Nephron (organoid): Measurements from ENCODE around the gene SLC3A2.

Source experiments
- H3K27ac Mint-ChIP-seq, 3 experiments: 2 replicates each; pipeline ENCODE4 v1.8.0; 2020; ENCODE audit warnings: mixed read lengths in 3 of 3, mild to moderate bottlenecking in 2 of 3, moderate library complexity in 1 of 3
- H3K27me3 Mint-ChIP-seq: 2 replicates; pipeline ENCODE4 v1.8.0; 2021; ENCODE audit warnings: low read depth, mild to moderate bottlenecking, moderate library complexity, mixed read lengths
- H3K36me3 Mint-ChIP-seq: 2 replicates; pipeline ENCODE4 v1.8.0; 2020; ENCODE audit warnings: low read depth, mixed read lengths
- H3K4me1 Mint-ChIP-seq: 2 replicates; pipeline ENCODE4 v1.8.0; 2020; ENCODE audit warnings: mixed read lengths
- H3K4me3 Mint-ChIP-seq, 3 experiments: 2 replicates each; pipeline ENCODE4 v1.8.0; 2020; ENCODE audit warnings: mild to moderate bottlenecking in 3 of 3, mixed read lengths in 3 of 3, moderate library complexity in 2 of 3
- H3K9me3 Mint-ChIP-seq: 2 replicates; pipeline ENCODE4 v1.8.0; 2020; ENCODE audit warnings: mixed read lengths
- CTCF ChIP-seq, 3 experiments: fragments of 200-600 bp; sonication (generic); IDR thresholded peaks; one replicate each; pipeline ENCODE4 v1.5.0; 2021; ENCODE audit warnings: antibody characterized with exemption in 3 of 3; ENCODE audit not compliant: unreplicated experiment in 3 of 3

The SLC3A2 gene

GRCh38 chr11:62879235-62879978 is 1.3 kb upstream of the SLC3A2 start:
- Mint-ChIP-seq H3K4me1 (peaks cover 44% of the 10 kb centered on the region), H3K27me3 (no peaks in the 10 kb centered on the region), H3K9me3 (no peaks in the 10 kb centered on the region), H3K36me3 (peaks cover 40% of the 10 kb centered on the region), H3K4me3 (peak overlapping the region; percentile 99 to 100 (median 100)), H3K27ac (peak overlapping the region; percentile 99 to 100 (median 99))
- TF ChIP-seq CTCF (IDR thresholded peaks at IDR 0.05; ENCODE audit: unreplicated experiment in 3 of 3): no peak

- no peak for TF ChIP-seq CTCF (IDR thresholded peaks at IDR 0.05; ENCODE audit: unreplicated experiment in 3 of 3)
- H3K36me3 Mint-ChIP-seq: peaks cover 46% of the 10 kb centered on the region
- peak overlapping the region; percentile 99 to 100 (median 100) for H3K4me3 Mint-ChIP-seq
- H3K27me3 Mint-ChIP-seq: no peaks in the 10 kb centered on the region
- H3K27ac Mint-ChIP-seq: peak overlapping the region; percentile 99 to 100 (median 99)
- H3K9me3 Mint-ChIP-seq: no peaks in the 10 kb centered on the region
- peaks cover 49% of the 10 kb centered on the region for H3K4me1 Mint-ChIP-seq
These were observed 379 bp upstream of the SLC3A2 start for GRCh38 chr11:62880231-62880802.

- Mint-ChIP-seq H3K27ac (peak overlapping the region; percentile 99 to 100 (median 99)), H3K4me1 (peaks cover 52% of the 10 kb centered on the region), H3K27me3 (no peaks in the 10 kb centered on the region), H3K4me3 (peak overlapping the region; percentile 99 to 100 (median 100)), H3K9me3 (no peaks in the 10 kb centered on the region), H3K36me3 (peaks cover 53% of the 10 kb centered on the region)
- peak in 1 of 3 experiments; percentile 5 for TF ChIP-seq CTCF (IDR thresholded peaks at IDR 0.05; ENCODE audit: unreplicated experiment in 3 of 3)
These were observed 1.1 kb downstream of the SLC3A2 start for GRCh38 chr11:62881579-62882430.

- TF ChIP-seq CTCF (IDR thresholded peaks at IDR 0.05; ENCODE audit: unreplicated experiment in 3 of 3): no peak
- Mint-ChIP-seq H3K9me3 (no peaks in the 10 kb centered on the region), H3K4me1 (peaks cover 52% of the 10 kb centered on the region), H3K27ac (peak overlapping the region; percentile 99 to 100 (median 99)), H3K36me3 (peaks cover 53% of the 10 kb centered on the region), H3K4me3 (peak overlapping the region; percentile 99 to 100 (median 100)), H3K27me3 (no peaks in the 10 kb centered on the region)
These were observed 1.7 kb downstream of the SLC3A2 start for GRCh38 chr11:62882431-62882749.

GRCh38 chr11:62882788-62883501 is 2.2 kb downstream of the SLC3A2 start:
- peaks cover 52% of the 10 kb centered on the region for H3K4me1 Mint-ChIP-seq
- no peaks in the 10 kb centered on the region for H3K27me3 Mint-ChIP-seq
- peak overlapping the region; percentile 99 to 100 (median 100) for H3K4me3 Mint-ChIP-seq
- no peak for TF ChIP-seq CTCF (IDR thresholded peaks at IDR 0.05; ENCODE audit: unreplicated experiment in 3 of 3)
- H3K27ac Mint-ChIP-seq: peak overlapping the region; percentile 99 to 100 (median 99)
- H3K9me3 Mint-ChIP-seq: no peaks in the 10 kb centered on the region
- H3K36me3 Mint-ChIP-seq: peaks cover 53% of the 10 kb centered on the region
